ENCODE results near the gene ATXN7L3. TPM values are rescaled to one million over a fixed set of nuclear protein-coding genes. Genes with fewer than 3 reads are reported as not detected.
"Not testable (repeated sequence)": the region's sequence is repeated elsewhere in the genome, so short reads cannot be mapped to it uniquely, and the experiment has no call there.

The ATXN7L3 gene
- total RNA-seq, 1 experiment from 2014 or later, result 59.3 TPM

GRCh38 chr17:44147812-44148211 is 51.9 kb downstream of the ATXN7L3 start:
- no TSS peak for BruUV-seq (replicated peaks)
- Histone ChIP-seq H4K20me1 (ENCODE audit: insufficient read depth) (no peaks in the 10 kb centered on the region; the same call in 1 of the 2 replicates), H3K9me2 (ENCODE audit: insufficient read depth) (no peaks in the 10 kb centered on the region), H2AFZ (no peak overlapping the region), H3K4me2 (no peak overlapping the region), H3K9me3 (ENCODE audit: insufficient read depth, low read depth) (no peaks in the 10 kb centered on the region), H3F3A (ENCODE audit: insufficient read depth, low read depth) (peaks cover 4% of the 10 kb centered on the region; the same call in 1 of the 2 replicates), H3K4me3 (no peak overlapping the region), H3K79me2 (ENCODE audit: low read depth) (peaks cover 23% of the 10 kb centered on the region), H3K27me3 (ENCODE audit: insufficient read depth, low read depth) (no peaks in the 10 kb centered on the region), H3K27ac (no peak overlapping the region), H3K36me3 (ENCODE audit: low read depth) (no peaks in the 10 kb centered on the region; the same call in 1 of the 2 replicates), H3K4me1 (replicated peaks; ENCODE audit: insufficient read depth) (peaks cover 10% of the 10 kb centered on the region)
- intact Hi-C loops (cut with micrococcal nuclease; ENCODE audit: unreplicated experiment), result no loop called here
- TF ChIP-seq CTCF (conservative IDR thresholded peaks at IDR 0.05), result no peak
- TF ChIP-seq EZH2 (IDR thresholded peaks at IDR 0.05; ENCODE audit: low read depth), result no peak
- no peak for DNase-seq
- ChIA-PET POLR2A (ENCODE audit: unreplicated experiment) (no interaction called here), CTCF (no interaction called here)

- ChIA-PET CTCF (interaction anchor here (0.6 kb wide), 1 partner anchor 60 kb away, joined by 3 read pairs; no protein-coding TSS in a partner anchor), POLR2A (ENCODE audit: unreplicated experiment) (interaction anchor here (0.5 to 0.7 kb wide), 4 partner anchors 24 to 100 kb away, joined by 3 to 11 read pairs (median 6); partner anchors contain the start of gene G6PC3)
- Histone ChIP-seq H3K4me1 (replicated peaks; ENCODE audit: insufficient read depth) (peaks cover 13% of the 10 kb centered on the region), H2AFZ (no peak overlapping the region), H3F3A (ENCODE audit: insufficient read depth, low read depth) (peaks cover 4% of the 10 kb centered on the region; the same call in 1 of the 2 replicates), H3K9me2 (ENCODE audit: insufficient read depth) (no peaks in the 10 kb centered on the region), H4K20me1 (ENCODE audit: insufficient read depth) (no peaks in the 10 kb centered on the region; the same call in 1 of the 2 replicates), H3K27me3 (ENCODE audit: insufficient read depth, low read depth) (no peaks in the 10 kb centered on the region), H3K4me3 (no peak overlapping the region), H3K9me3 (ENCODE audit: insufficient read depth, low read depth) (no peaks in the 10 kb centered on the region), H3K79me2 (ENCODE audit: low read depth) (peaks cover 33% of the 10 kb centered on the region), H3K27ac (no peak overlapping the region), H3K4me2 (no peak overlapping the region), H3K36me3 (ENCODE audit: low read depth) (no peaks in the 10 kb centered on the region; the same call in 1 of the 2 replicates)
- intact Hi-C loops (cut with micrococcal nuclease; ENCODE audit: unreplicated experiment), result no loop called here
- TF ChIP-seq EZH2 (IDR thresholded peaks at IDR 0.05; ENCODE audit: low read depth) (no peak), CTCF (conservative IDR thresholded peaks at IDR 0.05) (no peak)
- BruUV-seq (replicated peaks), result no TSS peak
- DNase-seq, result no peak
Measured at GRCh38 chr17:44146375-44147346, 53.0 kb downstream of the ATXN7L3 start.

GRCh38 chr17:44144966-44145739 is 54.5 kb downstream of the ATXN7L3 start:
- H3K9me2 ChIP-seq (ENCODE audit: insufficient read depth), result no peaks in the 10 kb centered on the region
- BruUV-seq (replicated peaks), result no TSS peak
- H3K4me3 ChIP-seq, result no peak overlapping the region
- H3K9me3 ChIP-seq (ENCODE audit: insufficient read depth, low read depth), result no peaks in the 10 kb centered on the region
- H3K4me1 ChIP-seq (replicated peaks; ENCODE audit: insufficient read depth), result peaks cover 13% of the 10 kb centered on the region
- H3K27me3 ChIP-seq (ENCODE audit: insufficient read depth, low read depth), result no peaks in the 10 kb centered on the region
- H3K36me3 ChIP-seq (ENCODE audit: low read depth), result no peaks in the 10 kb centered on the region; the same call in 1 of the 2 replicates
- no peak overlapping the region for H3K27ac ChIP-seq
- POLR2A ChIA-PET (ENCODE audit: unreplicated experiment), result no interaction called here
- intact Hi-C loops (cut with micrococcal nuclease; ENCODE audit: unreplicated experiment), result no loop called here
- peaks cover 28% of the 10 kb centered on the region for H3K79me2 ChIP-seq (ENCODE audit: low read depth)
- peaks cover 4% of the 10 kb centered on the region; the same call in 1 of the 2 replicates for H3F3A ChIP-seq (ENCODE audit: insufficient read depth, low read depth)
- no peak overlapping the region for H2AFZ ChIP-seq
- CTCF ChIA-PET, result no interaction called here
- TF ChIP-seq EZH2 (IDR thresholded peaks at IDR 0.05; ENCODE audit: low read depth), result no peak
- DNase-seq, result no peak
- no peak overlapping the region for H3K4me2 ChIP-seq
- no peaks in the 10 kb centered on the region; the same call in 1 of the 2 replicates for H4K20me1 ChIP-seq (ENCODE audit: insufficient read depth)

- H3K9me2 ChIP-seq (ENCODE audit: insufficient read depth); intact Hi-C loops (cut with micrococcal nuclease; ENCODE audit: unreplicated experiment); H3K27ac ChIP-seq; H4K20me1 ChIP-seq (ENCODE audit: insufficient read depth); H3F3A ChIP-seq (ENCODE audit: insufficient read depth, low read depth); H3K27me3 ChIP-seq (ENCODE audit: insufficient read depth, low read depth); BruUV-seq (replicated peaks); H3K4me2 ChIP-seq; H2AFZ ChIP-seq; POLR2A ChIA-PET (ENCODE audit: unreplicated experiment); H3K36me3 ChIP-seq (ENCODE audit: low read depth); DNase-seq; H3K4me3 ChIP-seq; H3K9me3 ChIP-seq (ENCODE audit: insufficient read depth, low read depth): not testable (repeated sequence)
- H3K79me2 ChIP-seq (ENCODE audit: low read depth), result peaks cover 22% of the 10 kb centered on the region
- peaks cover 13% of the 10 kb centered on the region for H3K4me1 ChIP-seq (replicated peaks; ENCODE audit: insufficient read depth)
- CTCF ChIA-PET, result interaction anchor here (0.6 kb wide), 1 partner anchor 503 kb away, joined by 3 read pairs; no protein-coding TSS in a partner anchor
Measured at GRCh38 chr17:44143921-44144320, 55.8 kb downstream of the ATXN7L3 start.

All from PC-9 (cell line).